ENCODE results near the gene MPRIP.

- no peak for TF ChIP-seq HIVEP1 (CRISPR knock-in tag; IDR thresholded peaks at IDR 0.05)
- TF ChIP-seq CTCF (CRISPR knock-in tag; IDR thresholded peaks at IDR 0.05): no peak
- TF ChIP-seq ZNF354B (CRISPR knock-in tag; IDR thresholded peaks at IDR 0.05): no peak
- TF ChIP-seq SP1 (IDR thresholded peaks at IDR 0.05): no peak
- TF ChIP-seq SP1 (CRISPR knock-in tag; IDR thresholded peaks at IDR 0.05): no peak
- no peak for TF ChIP-seq MYC (CRISPR knock-in tag; IDR thresholded peaks at IDR 0.05; ENCODE audit: borderline replicate concordance)
- TF ChIP-seq POLR2G (IDR thresholded peaks at IDR 0.05; ENCODE audit: low read depth, low read length): no peak
- TF ChIP-seq ZKSCAN1 (IDR thresholded peaks at IDR 0.05; ENCODE audit: low read length): no peak
- no peak for TF ChIP-seq ELF4 (CRISPR knock-in tag; IDR thresholded peaks at IDR 0.05; ENCODE audit: borderline replicate concordance)
- TF ChIP-seq HDAC2 (CRISPR knock-in tag; IDR thresholded peaks at IDR 0.05): no peak
- no peak for TF ChIP-seq GABPB1 (CRISPR knock-in tag; IDR thresholded peaks at IDR 0.05)
- TF ChIP-seq NFE2L2 (IDR thresholded peaks at IDR 0.05; ENCODE audit: low read length): no peak
- no peak for TF ChIP-seq ZFX (CRISPR knock-in tag; IDR thresholded peaks at IDR 0.05; ENCODE audit: low read depth)
- TF ChIP-seq RAD51 (IDR thresholded peaks at IDR 0.05; ENCODE audit: borderline replicate concordance): no peak
These were observed 197.6 kb downstream of the MPRIP start for GRCh38 chr17:17239832-17240231.
